A673 (cell line): Measurements from ENCODE around the gene KCNIP4. TPM values are rescaled to one million over a fixed set of nuclear protein-coding genes. Genes with fewer than 3 reads are reported as not detected.

Experiments
- BruUV-seq: library from RNA; stranded (reverse); fragments of 400-500 nt; replicated peaks from 2 replicates; lab custom pipeline; 2021; lab: Mats Ljungman, UMichigan
- CTCF ChIA-PET: fragments of 300-600 bp; sonication (Branson Sonifier 250); formaldehyde crosslinking; loops from one replicate; lab custom pipeline; 2022; ENCODE audit warnings: antibody characterized with exemption; lab: Charles Lee
- POLR2A ChIA-PET: fragments of 300-600 bp; sonication (Branson Sonifier 250); formaldehyde crosslinking; loops from one replicate; lab custom pipeline; 2022; ENCODE audit warnings: antibody characterized with exemption; ENCODE audit not compliant: low non-redundant PET; lab: Charles Lee
- DNase-seq: peaks from one replicate; pipeline ENCODE4 v3.0.0-alpha.2; 2015; ENCODE audit warnings: low spot score
- H3K27ac ChIP-seq: fragments of 200-600 bp; sonication (generic); 2 replicates; pipeline ENCODE4 v1.5.1; 2016; ENCODE audit warnings: mixed run types, low read depth, mild to moderate bottlenecking, mixed read lengths, antibody characterized with exemption, low read length; ENCODE audit not compliant: poor library complexity, severe bottlenecking
- H3K27me3 ChIP-seq: fragments of 200-600 bp; sonication (generic); replicated peaks from 2 replicates; pipeline ENCODE4 v1.6.1; 2017; ENCODE audit warnings: mixed run types, low read depth, mild to moderate bottlenecking, mixed read lengths, antibody characterized with exemption, low read length; ENCODE audit not compliant: insufficient read depth, poor library complexity
- H3K36me3 ChIP-seq: fragments of 200-600 bp; sonication (generic); 2 replicates; pipeline ENCODE4 v1.6.1; 2016; ENCODE audit warnings: mixed run types, mild to moderate bottlenecking, mixed read lengths, antibody characterized with exemption, low read length; ENCODE audit not compliant: insufficient read depth, poor library complexity, severe bottlenecking
- H3K4me1 ChIP-seq: fragments of 200-600 bp; sonication (generic); 2 replicates; pipeline ENCODE4 v1.6.1; 2017; ENCODE audit warnings: mixed run types, mild to moderate bottlenecking, mixed read lengths, antibody characterized with exemption, low read length; ENCODE audit not compliant: insufficient read depth, poor library complexity, severe bottlenecking
- H3K4me3 ChIP-seq: fragments of 200-600 bp; sonication (generic); 2 replicates; pipeline ENCODE4 v1.5.1; 2016; ENCODE audit warnings: low read depth, mixed run types, mild to moderate bottlenecking, mixed read lengths, low read length; ENCODE audit not compliant: poor library complexity, severe bottlenecking
- H3K9me3 ChIP-seq: fragments of 200-600 bp; sonication (generic); 2 replicates; pipeline ENCODE4 v1.6.1; 2016; ENCODE audit warnings: mixed run types, low read depth, mild to moderate bottlenecking, mixed read lengths, antibody characterized with exemption, low read length; ENCODE audit not compliant: poor library complexity, severe bottlenecking
- CTCF ChIP-seq: fragments of 300-800, 200-600 bp; sonication (generic); conservative IDR thresholded peaks from 2 replicates; pipeline ENCODE4 v1.5.1; 2017; ENCODE audit warnings: low read depth, mild to moderate bottlenecking, antibody characterized with exemption, low read length, moderate library complexity, mixed read lengths
- EZH2 ChIP-seq: fragments of 200-600 bp; sonication (generic); IDR thresholded peaks from 2 replicates; pipeline ENCODE4 v1.6.1; 2017; ENCODE audit warnings: borderline replicate concordance, low read depth, mild to moderate bottlenecking, mixed read lengths, antibody characterized with exemption, low read length; ENCODE audit not compliant: poor library complexity, severe bottlenecking
- intact Hi-C: fragments of 100-400 bp; cut with micrococcal nuclease; formaldehyde crosslinking; loops from one replicate; pipeline ENCODE4 v1.10.0; 2022; ENCODE audit not compliant: unreplicated experiment
- total RNA-seq: library from RNA; stranded (reverse); gene quantifications from 2 replicates; pipeline ENCODE4 v1.2.3, GENCODE V29; 2021

The KCNIP4 gene
- total RNA-seq, 1 experiment from 2014 or later, result not detected

GRCh38 chr4:21167711-21168110 lies 780.9 kb downstream of the KCNIP4 start:
- Histone ChIP-seq H3K9me3 (no peaks in the 10 kb centered on the region), H3K27me3 (no peaks in the 10 kb centered on the region), H3K4me3 (no peak overlapping the region), H3K36me3 (no peaks in the 10 kb centered on the region), H3K4me1 (no peaks in the 10 kb centered on the region), H3K27ac (no peak overlapping the region)
- TF ChIP-seq CTCF (no peak), EZH2 (no peak)
- no TSS peak for BruUV-seq
- ChIA-PET POLR2A (no interaction called here), CTCF (no interaction called here)
- intact Hi-C loops, result no loop called here
- no peak for DNase-seq

- Histone ChIP-seq H3K4me1 (no peaks in the 10 kb centered on the region), H3K27ac (no peak overlapping the region), H3K27me3 (no peaks in the 10 kb centered on the region), H3K9me3 (no peaks in the 10 kb centered on the region), H3K36me3 (no peaks in the 10 kb centered on the region), H3K4me3 (no peak overlapping the region)
- POLR2A ChIA-PET, result no interaction called here
- CTCF ChIA-PET, result no interaction called here
- intact Hi-C loops, result no loop called here
- no TSS peak for BruUV-seq
- TF ChIP-seq CTCF (no peak), EZH2 (no peak)
- no peak for DNase-seq
Observed at GRCh38 chr4:21155367-21155766, 793.2 kb downstream of the KCNIP4 start.

GRCh38 chr4:21139327-21139726 lies 809.2 kb downstream of the KCNIP4 start:
- no peaks in the 10 kb centered on the region for H3K36me3 ChIP-seq
- intact Hi-C loops, result no loop called here
- ChIA-PET CTCF (no interaction called here), POLR2A (no interaction called here)
- no TSS peak for BruUV-seq
- no peaks in the 10 kb centered on the region for H3K9me3 ChIP-seq
- no peaks in the 10 kb centered on the region for H3K4me1 ChIP-seq
- DNase-seq, result no peak
- no peaks in the 10 kb centered on the region for H3K27me3 ChIP-seq
- no peak overlapping the region for H3K27ac ChIP-seq
- no peak overlapping the region for H3K4me3 ChIP-seq
- TF ChIP-seq EZH2 (no peak), CTCF (no peak)
